ENCODE results near the gene CSRP2.

Gene CSRP2

DNA sequence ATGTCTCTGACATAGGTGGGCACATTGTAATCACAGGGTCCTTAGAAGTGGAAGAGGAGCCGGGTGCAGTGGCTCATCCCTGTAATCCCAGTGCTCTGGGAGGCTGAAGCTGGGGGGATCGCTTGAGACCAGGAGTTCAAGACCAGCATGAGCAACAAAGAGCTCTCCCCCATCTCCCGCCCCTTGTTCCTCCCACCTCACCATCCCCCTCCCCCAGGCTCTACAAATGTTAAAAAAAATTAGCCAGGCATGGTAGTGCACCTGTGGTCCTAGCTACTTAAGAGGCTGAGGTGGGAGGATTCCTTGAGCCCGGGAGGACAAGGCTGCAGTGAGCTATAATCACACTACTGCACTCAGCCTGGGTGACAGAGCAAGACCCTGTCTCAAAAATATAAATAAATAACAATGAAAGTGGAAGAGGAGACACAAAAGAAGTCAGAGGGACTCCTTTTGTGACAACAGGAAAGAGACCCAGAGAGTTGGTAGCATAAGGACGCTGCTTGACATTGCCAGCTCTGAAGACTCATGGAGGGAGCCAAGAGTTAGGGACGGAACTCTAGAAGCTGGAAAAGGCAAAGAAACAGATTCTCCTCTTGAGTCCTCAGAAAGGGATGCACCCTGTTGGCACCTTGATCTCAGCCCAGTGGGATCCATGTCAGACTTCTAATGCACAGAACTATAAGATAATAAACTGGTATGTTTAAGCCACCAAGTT is 29.6 kb upstream of the CSRP2 start:
- TF ChIP-seq, protein P1, sequence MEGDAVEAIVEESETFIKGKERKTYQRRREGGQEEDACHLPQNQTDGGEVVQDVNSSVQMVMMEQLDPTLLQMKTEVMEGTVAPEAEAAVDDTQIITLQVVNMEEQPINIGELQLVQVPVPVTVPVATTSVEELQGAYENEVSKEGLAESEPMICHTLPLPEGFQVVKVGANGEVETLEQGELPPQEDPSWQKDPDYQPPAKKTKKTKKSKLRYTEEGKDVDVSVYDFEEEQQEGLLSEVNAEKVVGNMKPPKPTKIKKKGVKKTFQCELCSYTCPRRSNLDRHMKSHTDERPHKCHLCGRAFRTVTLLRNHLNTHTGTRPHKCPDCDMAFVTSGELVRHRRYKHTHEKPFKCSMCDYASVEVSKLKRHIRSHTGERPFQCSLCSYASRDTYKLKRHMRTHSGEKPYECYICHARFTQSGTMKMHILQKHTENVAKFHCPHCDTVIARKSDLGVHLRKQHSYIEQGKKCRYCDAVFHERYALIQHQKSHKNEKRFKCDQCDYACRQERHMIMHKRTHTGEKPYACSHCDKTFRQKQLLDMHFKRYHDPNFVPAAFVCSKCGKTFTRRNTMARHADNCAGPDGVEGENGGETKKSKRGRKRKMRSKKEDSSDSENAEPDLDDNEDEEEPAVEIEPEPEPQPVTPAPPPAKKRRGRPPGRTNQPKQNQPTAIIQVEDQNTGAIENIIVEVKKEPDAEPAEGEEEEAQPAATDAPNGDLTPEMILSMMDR (IDR thresholded peaks at IDR 0.05; ENCODE audit: borderline replicate concordance, insufficient read depth, low read depth, low read length): no peak
- H3K4me3 ChIP-seq (ENCODE audit: low read depth, low read length): no peak overlapping the region

DNA sequence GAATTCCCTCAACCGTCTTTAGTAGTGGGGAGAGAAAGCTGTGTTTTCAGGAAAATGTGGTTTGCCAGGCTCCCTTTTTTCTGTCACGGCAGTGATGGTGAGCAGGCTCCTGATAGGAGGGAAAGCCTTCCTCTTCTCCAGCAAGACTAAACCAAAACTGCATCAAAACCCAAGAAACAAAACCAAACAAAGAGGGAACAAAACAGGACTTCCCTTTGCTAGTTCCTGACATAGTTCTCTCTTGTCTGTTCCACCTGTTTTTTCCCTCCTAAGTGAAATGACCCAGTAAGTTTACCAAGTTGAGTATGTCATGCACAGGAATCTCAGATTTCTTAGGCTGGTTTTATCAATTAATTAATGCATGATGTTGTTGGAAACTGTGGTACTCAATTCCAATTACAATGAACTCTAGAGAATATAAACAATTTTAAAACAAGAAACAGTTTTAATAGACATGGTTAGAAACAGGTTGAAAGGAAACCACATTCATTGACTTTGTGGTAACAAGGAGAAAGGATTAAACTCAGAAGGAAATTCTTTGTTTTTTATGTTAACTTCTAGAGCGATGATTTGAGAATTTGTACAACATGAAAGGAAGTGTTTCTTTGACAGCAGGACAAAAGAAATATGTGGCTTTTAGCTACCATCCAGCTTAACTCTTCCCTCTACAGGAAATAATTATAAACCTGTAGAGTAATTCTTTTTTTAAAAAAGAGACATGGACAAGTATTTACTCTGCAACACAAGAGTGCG is 23.0 kb upstream of the CSRP2 start:
- TF ChIP-seq, protein P1 (IDR thresholded peaks at IDR 0.05; ENCODE audit: borderline replicate concordance, insufficient read depth, low read depth, low read length): no peak
- H3K4me3 ChIP-seq (ENCODE audit: low read depth, low read length): no peak overlapping the region

DNA sequence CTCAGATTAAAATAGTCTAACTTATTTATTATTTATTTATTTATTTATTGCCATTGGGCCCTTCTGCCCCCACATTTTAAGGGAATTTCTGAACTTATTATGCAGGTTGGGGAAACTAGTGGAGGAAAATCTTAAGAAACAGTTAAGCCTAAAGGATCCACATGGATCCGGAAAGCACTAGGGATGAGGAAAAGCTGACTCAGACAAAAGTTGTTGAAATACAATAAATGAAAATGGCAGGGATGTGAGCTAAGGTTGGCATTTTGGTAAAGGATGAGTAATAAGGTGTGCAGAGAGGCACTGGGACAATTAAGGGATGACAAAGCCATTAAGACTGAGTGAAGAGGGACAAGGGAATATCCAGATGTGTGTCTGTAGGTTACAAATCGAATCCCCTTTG is 20.7 kb upstream of the CSRP2 start:
- TF ChIP-seq, protein P1 (IDR thresholded peaks at IDR 0.05; ENCODE audit: borderline replicate concordance, insufficient read depth, low read depth, low read length): no peak
- no peak overlapping the region for H3K4me3 ChIP-seq (ENCODE audit: low read depth, low read length)

DNA sequence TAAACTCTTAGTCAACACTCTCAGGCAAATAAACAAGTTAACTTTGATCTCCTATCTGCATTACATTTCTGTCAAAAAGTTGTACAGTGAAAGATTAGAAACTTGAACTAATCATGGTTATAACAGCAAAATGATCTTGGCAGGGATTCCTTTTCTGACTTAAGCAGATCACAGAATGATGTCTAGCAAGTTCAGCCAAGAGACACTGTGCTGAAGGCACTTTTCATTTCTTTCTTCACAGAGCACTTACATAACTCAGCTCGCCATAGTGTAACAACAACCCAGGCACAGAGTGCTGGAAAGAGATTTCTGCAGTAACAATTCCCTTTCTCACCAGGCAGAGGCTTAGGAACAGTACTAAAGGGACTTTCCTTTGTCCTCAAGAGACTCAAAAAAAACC is 19.6 kb upstream of the CSRP2 start:
- TF ChIP-seq, protein P1 (IDR thresholded peaks at IDR 0.05; ENCODE audit: borderline replicate concordance, insufficient read depth, low read depth, low read length): no peak

DNA sequence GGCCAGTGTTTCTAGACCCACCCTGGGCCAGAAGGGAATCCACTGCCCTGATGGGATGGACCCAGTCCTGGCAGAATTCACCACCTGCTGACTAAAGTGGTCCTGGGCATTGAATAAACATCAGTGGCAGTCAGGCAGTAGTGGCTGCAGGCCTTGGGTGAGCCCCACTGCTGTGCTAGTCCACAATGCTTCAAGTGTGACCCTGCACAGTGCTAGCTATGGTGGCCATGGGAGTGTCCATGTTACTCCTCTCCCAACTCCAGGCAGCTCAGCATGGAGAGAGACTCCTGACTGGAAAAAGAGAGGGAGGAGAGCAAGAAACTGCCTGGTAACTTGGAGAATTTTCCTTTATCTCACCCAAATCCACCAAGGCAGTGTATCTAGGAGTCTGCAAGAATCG is 17.5 kb upstream of the CSRP2 start:
- TF ChIP-seq, protein P1 (IDR thresholded peaks at IDR 0.05; ENCODE audit: borderline replicate concordance, insufficient read depth, low read depth, low read length): no peak
- H3K4me3 ChIP-seq (ENCODE audit: low read depth, low read length): no peak overlapping the region

More for the DNA sequence above, 19.6 kb upstream of the CSRP2 start:
- no peak overlapping the region for H3K4me3 ChIP-seq (ENCODE audit: low read depth, low read length)

DNA sequence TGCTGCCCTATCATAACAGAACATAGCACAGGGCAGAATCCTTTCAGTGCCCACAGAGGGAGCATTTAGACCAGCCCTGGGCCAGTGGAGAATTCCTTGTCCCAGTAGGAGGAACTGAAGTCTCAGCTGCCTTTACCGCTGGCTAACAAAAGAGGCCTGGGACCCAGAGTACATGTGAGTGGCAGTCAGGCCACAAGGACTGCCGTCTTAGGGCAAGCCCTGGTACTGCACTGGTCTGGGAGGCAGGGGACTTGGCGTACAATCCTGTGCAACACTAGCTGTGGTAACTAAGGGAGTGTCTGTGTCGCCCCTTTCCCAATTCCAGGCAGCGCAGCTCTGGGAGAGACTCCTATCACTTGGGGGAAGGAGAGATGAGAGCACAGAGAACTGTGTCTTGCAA is 17.0 kb upstream of the CSRP2 start:
- TF ChIP-seq, protein P1 (IDR thresholded peaks at IDR 0.05; ENCODE audit: borderline replicate concordance, insufficient read depth, low read depth, low read length): no peak
- no peak overlapping the region for H3K4me3 ChIP-seq (ENCODE audit: low read depth, low read length)

DNA sequence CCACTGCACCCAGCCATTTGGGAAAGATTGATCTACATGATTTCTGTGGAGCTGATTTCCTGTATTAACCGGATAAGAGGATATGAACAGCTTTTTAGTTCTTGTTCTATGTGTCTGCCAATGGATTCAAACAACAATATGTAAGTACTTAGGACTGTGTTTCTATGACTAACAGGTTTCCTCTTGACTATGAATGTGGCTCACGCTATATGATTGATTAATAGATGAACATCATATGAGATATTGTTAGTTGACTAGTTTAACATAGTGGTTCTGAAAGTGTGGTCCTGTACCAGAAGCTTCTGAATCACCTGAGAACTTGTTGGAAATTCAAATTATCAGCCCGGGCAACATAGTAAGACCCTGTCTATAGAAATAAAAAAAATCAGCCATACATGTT is 12.8 kb upstream of the CSRP2 start:
- TF ChIP-seq, protein P1 (IDR thresholded peaks at IDR 0.05; ENCODE audit: borderline replicate concordance, insufficient read depth, low read depth, low read length): no peak
- H3K4me3 ChIP-seq (ENCODE audit: low read depth, low read length): no peak overlapping the region

Measured in GM12875 (cell line).